Mucosa of descending colon (tissue), 3 donors: ENCODE measurements around the gene PKDCC. TPM values are rescaled to one million over a fixed set of nuclear protein-coding genes. Genes with fewer than 3 reads are reported as not detected.
A peak's percentile ranks its signal among the peaks of the same experiment; 100 is the strongest.

Source experiments
- ATAC-seq: fragments of 200-7000 bp; cut with Tn5 transposase; one replicate; pipeline ENCODE4 v1.9.1; 2020; ENCODE audit warnings: mild to moderate bottlenecking, moderate library complexity
- DNase-seq, 3 donors: peaks; one replicate each; pipeline ENCODE4 v3.0.0-alpha.2; 2020
- H3K36me3 ChIP-seq: fragments of 200-600 bp; one replicate; pipeline ENCODE4 v1.8.0; 2021; ENCODE audit warnings: low read depth, mild to moderate bottlenecking
- H3K4me1 ChIP-seq: fragments of 200-600 bp; one replicate; pipeline ENCODE4 v1.8.0; 2021; ENCODE audit warnings: low read depth, mild to moderate bottlenecking
- H3K4me3 ChIP-seq: fragments of 200-600 bp; one replicate; pipeline ENCODE4 v1.8.0; 2021; ENCODE audit warnings: mild to moderate bottlenecking
- H3K9me3 ChIP-seq: fragments of 200-600 bp; one replicate; pipeline ENCODE4 v1.8.0; 2021; ENCODE audit warnings: mild to moderate bottlenecking
- CTCF ChIP-seq: fragments of 200-600 bp; IDR thresholded peaks from one replicate; pipeline ENCODE4 v1.8.0; 2022; ENCODE audit warnings: antibody characterized with exemption, mild to moderate bottlenecking
- intact Hi-C, 2 donors: fragments of 100-400 bp; cut with DNase I in 1 of 2; cut with micrococcal nuclease in 1 of 2; formaldehyde crosslinking; loops; one replicate each; pipeline versions ENCODE4 v1.11.0 to v1.11.1; 2022; cut with DNase I, micrococcal nuclease
- long read RNA-seq, 2 donors: library from polyadenylated mRNA; unstranded; transcript quantifications; one replicate each; pipeline ENCODE4 v2.0.0, GENCODE V29; 2019 to 2021
- total RNA-seq, 3 donors: library from RNA; stranded (reverse); fragmentation: NEBNext Ultra II Directional in 2 of 3; extraction: Animal tissue kit (Norgen Biotek cat#: 25700) in 2 of 3; gene quantifications; one replicate each; pipeline versions ENCODE4 v1.2.1 to v1.2.4, GENCODE V29; 2021 to 2023
- donor health status: DM: no; HTN: no; CAD: no; lungs with moderate emphysema.
- donor health status: DM: no; HTN: no; CAD: no.
- donor health status: DM: no; HTN: yes; CAD: no.

Gene PKDCC
- total RNA-seq = 10 to 100 TPM; 79.3 to 88.8 (median 80.7) TPM
- long read RNA-seq, donor 1, transcript PKDCC-201 (7 exons, 2,502 nt) = major isoform, 57 of 89 reads
- long read RNA-seq, donor 1, partial matches to known transcripts = 8 of 89 reads
- long read RNA-seq, donor 1, other reads (novel, unspliced or antisense) = 23 of 89 reads
- long read RNA-seq, donor 2, partial matches to known transcripts = 2 of 3 reads
- long read RNA-seq, donor 2, other reads (novel, unspliced or antisense) = 1 of 3 reads

GRCh38 chr2:42047488-42048298, at the start of gene PKDCC:
Gene PKDCC, plus strand, starts transcription at chr2:42048021. Its CDS starts 179 bp downstream, at chr2:42048200.
- ATAC-seq (peak; percentile 82), DNase-seq (peak; percentile 74 to 87 (median 85))
- Histone ChIP-seq H3K36me3 (no peaks in the 10 kb centered on the region), H3K9me3 (no peaks in the 10 kb centered on the region), H3K4me1 (peaks cover 15% of the 10 kb centered on the region), H3K4me3 (peak within 1 kb of the TSS; percentile 54)
- no peak for TF ChIP-seq CTCF
- intact Hi-C loops = no loop called here

GRCh38 chr2:41998186-41999127, 49.4 kb upstream of the PKDCC start:
- Histone ChIP-seq H3K4me1 (no peaks in the 10 kb centered on the region), H3K36me3 (no peaks in the 10 kb centered on the region), H3K9me3 (no peaks in the 10 kb centered on the region), H3K4me3 (no peak overlapping the region)
- TF ChIP-seq CTCF = no peak
- no peak for DNase-seq
- intact Hi-C loops = no loop called here
- no peak for ATAC-seq

- DNase-seq = no peak
- Histone ChIP-seq H3K36me3 (no peaks in the 10 kb centered on the region), H3K9me3 (no peaks in the 10 kb centered on the region), H3K4me1 (no peaks in the 10 kb centered on the region), H3K4me3 (no peak overlapping the region)
- no peak for ATAC-seq
- intact Hi-C loops = no loop called here
- no peak for TF ChIP-seq CTCF
These were observed 48.7 kb upstream of the PKDCC start for GRCh38 chr2:41999128-41999480.

GRCh38 chr2:41999592-42000281, 48.1 kb upstream of the PKDCC start:
- intact Hi-C loops = no loop called here
- ATAC-seq (no peak), DNase-seq (no peak)
- H3K4me1 ChIP-seq = no peaks in the 10 kb centered on the region
- no peaks in the 10 kb centered on the region for H3K9me3 ChIP-seq
- no peaks in the 10 kb centered on the region for H3K36me3 ChIP-seq
- TF ChIP-seq CTCF = no peak
- no peak overlapping the region for H3K4me3 ChIP-seq

GRCh38 chr2:42001711-42002201, 46.1 kb upstream of the PKDCC start:
- ATAC-seq = no peak
- DNase-seq = no peak
- H3K4me1 ChIP-seq = no peaks in the 10 kb centered on the region
- H3K9me3 ChIP-seq = no peaks in the 10 kb centered on the region
- TF ChIP-seq CTCF = no peak
- H3K36me3 ChIP-seq = no peaks in the 10 kb centered on the region
- H3K4me3 ChIP-seq = no peak overlapping the region
- intact Hi-C loops = no loop called here
